HepG2 (cell line): ENCODE measurements around the gene PRKAR1A. TPM values are rescaled to one million over a fixed set of nuclear protein-coding genes. Genes with fewer than 3 reads are reported as not detected.
A peak's percentile ranks its signal among the peaks of the same experiment; 100 is the strongest.

Source experiments
- ADNP ChIP-seq: sonication (generic); formaldehyde crosslinking; IDR thresholded peaks from 2 replicates; pipeline ENCODE4 v1.4.0; 2020; ENCODE audit warnings: missing genetic modification reagents
- BHLHE40 ChIP-seq: IDR thresholded peaks from 2 replicates; pipeline ENCODE4 v1.6.1; 2011; ENCODE audit warnings: low read length, improper control_type of control experiment
- HINFP ChIP-seq: sonication (generic); formaldehyde crosslinking; IDR thresholded peaks from 2 replicates; pipeline ENCODE4 v1.4.0; 2020; ENCODE audit warnings: low read depth, mild to moderate bottlenecking, missing genetic modification reagents
- HNRNPH1 ChIP-seq: fragments of 200-400 bp; formaldehyde crosslinking; optimal IDR thresholded peaks from 2 replicates; pipeline ENCODE3; 2017; ENCODE audit warnings: mild to moderate bottlenecking, low read depth, low read length
- NCOA5 ChIP-seq: sonication (generic); formaldehyde crosslinking; IDR thresholded peaks from 2 replicates; pipeline ENCODE4 v1.4.0; 2020; ENCODE audit warnings: missing genetic modification reagents
- NONO ChIP-seq, 2 experiments: fragments of 450-650 bp in 1 of 2; sonication (generic) in 1 of 2; formaldehyde crosslinking in 1 of 2; IDR thresholded peaks in 1 of 2; conservative IDR thresholded peaks in 1 of 2; 2 replicates each; pipeline versions ENCODE4 v1.6.1 to v1.8.0; 2017 to 2022; ENCODE audit warnings: mild to moderate bottlenecking in 1 of 2, missing genetic modification reagents in 1 of 2, moderate library complexity in 1 of 2
- PRMT3 ChIP-seq: sonication (generic); formaldehyde crosslinking; IDR thresholded peaks from 2 replicates; pipeline ENCODE4 v1.8.1; 2022; ENCODE audit warnings: low read depth, mild to moderate bottlenecking, moderate library complexity, missing genetic modification reagents, borderline replicate concordance
- RERE ChIP-seq: IDR thresholded peaks from 2 replicates; pipeline ENCODE4 v1.6.1; 2016; ENCODE audit warnings: low read depth, missing genetic modification reagents, missing compliant biosample characterization
- YEATS4 ChIP-seq: sonication (generic); formaldehyde crosslinking; IDR thresholded peaks from 2 replicates; pipeline ENCODE4 v1.4.0; 2020; ENCODE audit warnings: missing genetic modification reagents, borderline replicate concordance
- ZFP82 ChIP-seq: sonication (generic); formaldehyde crosslinking; IDR thresholded peaks from 2 replicates; pipeline ENCODE4 v1.5.1; 2020; ENCODE audit warnings: mild to moderate bottlenecking, missing genetic modification reagents, borderline replicate concordance
- ZNF18 ChIP-seq: sonication (generic); formaldehyde crosslinking; IDR thresholded peaks from 2 replicates; pipeline ENCODE4 v1.8.0; 2022; ENCODE audit warnings: mild to moderate bottlenecking, missing genetic modification reagents; ENCODE audit not compliant: insufficient replicate concordance
- ZNF280B ChIP-seq: sonication (generic); formaldehyde crosslinking; IDR thresholded peaks from 2 replicates; pipeline ENCODE4 v1.5.0; 2020; ENCODE audit warnings: missing genetic modification reagents, mild to moderate bottlenecking, borderline replicate concordance
- ZNF451 ChIP-seq: sonication (generic); formaldehyde crosslinking; IDR thresholded peaks from 2 replicates; pipeline ENCODE4 v1.5.0; 2020; ENCODE audit warnings: mild to moderate bottlenecking, missing genetic modification reagents
- ZNF557 ChIP-seq: sonication (generic); formaldehyde crosslinking; IDR thresholded peaks from 2 replicates; pipeline ENCODE4 v1.4.0; 2020; ENCODE audit warnings: missing genetic modification reagents
- ZNF678 ChIP-seq: sonication (generic); formaldehyde crosslinking; IDR thresholded peaks from 2 replicates; pipeline ENCODE4 v1.4.0; 2020; ENCODE audit warnings: mild to moderate bottlenecking, missing genetic modification reagents
- ZNF740 ChIP-seq: sonication (generic); formaldehyde crosslinking; IDR thresholded peaks from 2 replicates; pipeline ENCODE4 v1.4.0; 2020; ENCODE audit warnings: missing genetic modification reagents
- ZSCAN21 ChIP-seq: sonication (generic); formaldehyde crosslinking; IDR thresholded peaks from 2 replicates; pipeline ENCODE4 v1.8.0; 2022; ENCODE audit warnings: mild to moderate bottlenecking, missing genetic modification reagents, moderate library complexity, borderline replicate concordance
- polyA plus RNA-seq, 8 experiments: library from polyadenylated mRNA; depleted of rRNA in 3 of 8; stranded (reverse) in 7 of 8; unstranded in 1 of 8; fragments of >200 nt; fragmentation: Illumina TruSeq in 4 of 8; extraction: Trizol in 4 of 8; gene quantifications; 2 replicates each; pipeline versions ENCODE4 v1.2.1 to v1.2.3, GENCODE V29; 2011 to 2016; ENCODE audit warnings: low read depth in 4 of 8, missing spikeins in 1 of 8, mixed read lengths in 1 of 8; ENCODE audit not compliant: insufficient read depth in 1 of 8
- total RNA-seq, 5 experiments: library from RNA; depleted of rRNA; stranded (reverse); fragments of >200 nt; fragmentation: Illumina TruSeq; extraction: Trizol; gene quantifications; 2 replicates each; pipeline ENCODE4 v1.2.3, GENCODE V29; 2016; ENCODE audit warnings: low read depth in 1 of 5

Gene PRKAR1A
- total and polyA plus RNA-seq, 2 of the 13 experiments (the other 11 are each of a cell fraction or from before 2014, with no cell fraction given) = 265 to 266 TPM

GRCh38 chr17:68511671-68512246, 471 bp upstream of the PRKAR1A start (continued):
- TF ChIP-seq ZFP82 (CRISPR knock-in tag) = peak; percentile 56; the same call in 1 of the 2 replicates
- TF ChIP-seq RERE (CRISPR knock-in tag) = no peak
- no peak; the same call in 1 of the 2 replicates for TF ChIP-seq ZNF557 (CRISPR knock-in tag)
- 0 out of 2 replicates have a peak, but pooled peaks have one; percentile 4 for TF ChIP-seq ZNF740 (CRISPR knock-in tag)
- no peak for TF ChIP-seq NCOA5 (CRISPR knock-in tag)
- peak; percentile 46 for TF ChIP-seq ZNF18 (CRISPR knock-in tag)
- no peak; the same call in 1 of the 2 replicates for TF ChIP-seq YEATS4 (CRISPR knock-in tag)
- peak; percentile 78 for TF ChIP-seq HNRNPH1
- TF ChIP-seq ADNP = no peak; the same call in 1 of the 2 replicates
- no peak for TF ChIP-seq NONO (IDR thresholded peaks at IDR 0.05)
- TF ChIP-seq NONO (CRISPR knock-in tag; conservative IDR thresholded peaks at IDR 0.05) = peak; percentile 70
- TF ChIP-seq ZSCAN21 (CRISPR knock-in tag) = 0 out of 2 replicates have a peak, but pooled peaks have one; percentile 44
- TF ChIP-seq PRMT3 (CRISPR knock-in tag) = no peak
- TF ChIP-seq BHLHE40 = peak; percentile 49; the same call in 1 of the 2 replicates
- peak; percentile 82 for TF ChIP-seq ZNF451
- 0 out of 2 replicates have a peak, but pooled peaks have one; percentile 32 for TF ChIP-seq ZNF678
- TF ChIP-seq HINFP (CRISPR knock-in tag) = 0 out of 2 replicates have a peak, but pooled peaks have one; percentile 62
- peak; percentile 61; the same call in 1 of the 2 replicates for TF ChIP-seq ZNF280B
